ENCODE measurements around the gene SUDS3. TPM values are rescaled to one million over a fixed set of nuclear protein-coding genes. Genes with fewer than 3 reads are reported as not detected.
"Not testable (repeated sequence)": the region's sequence is repeated elsewhere in the genome, so short reads cannot be mapped to it uniquely, and the experiment has no call there.

SUDS3 gene
- polyA plus RNA-seq, 1 donor from 2014 or later, result 67.9 TPM

DNA sequence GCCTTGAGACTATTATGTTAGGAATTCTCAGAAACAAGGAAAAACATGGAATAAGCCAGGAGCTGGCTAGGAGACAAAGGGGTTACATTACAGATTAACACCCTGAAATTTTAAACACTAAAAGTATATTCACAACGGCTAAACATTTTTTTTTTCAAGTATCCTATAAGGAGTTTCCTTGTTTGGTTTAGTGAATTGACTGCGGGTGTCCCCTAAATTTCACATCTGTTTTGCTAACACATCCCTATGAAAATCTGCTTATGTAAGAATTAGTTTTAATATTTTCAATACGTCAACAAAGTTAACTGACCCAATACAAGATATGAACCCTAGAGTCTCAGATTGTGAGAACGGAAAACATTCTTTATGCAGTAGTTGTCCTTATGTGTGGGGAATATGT is 22.6 kb upstream of the SUDS3 start:
- TF ChIP-seq POLR2AphosphoS5 (IDR thresholded peaks at IDR 0.05) (no peak), MXI1 (conservative IDR thresholded peaks at IDR 0.05; ENCODE audit: poor library complexity, severe bottlenecking) (no peak), EZH2 (IDR thresholded peaks at IDR 0.05; ENCODE audit: borderline replicate concordance, insufficient read depth, low read length, poor library complexity, severe bottlenecking) (no peak), RAD21 (conservative IDR thresholded peaks at IDR 0.05) (no peak), CTCF (IDR thresholded peaks at IDR 0.05; ENCODE audit: poor library complexity, severe bottlenecking) (no peak), SMC3 (conservative IDR thresholded peaks at IDR 0.05; ENCODE audit: poor library complexity) (no peak), TAF1 (IDR thresholded peaks at IDR 0.05; ENCODE audit: low read depth) (no peak), EP300 (conservative IDR thresholded peaks at IDR 0.05; ENCODE audit: poor library complexity, severe bottlenecking) (no peak)
- TF ChIP-seq, protein P1, sequence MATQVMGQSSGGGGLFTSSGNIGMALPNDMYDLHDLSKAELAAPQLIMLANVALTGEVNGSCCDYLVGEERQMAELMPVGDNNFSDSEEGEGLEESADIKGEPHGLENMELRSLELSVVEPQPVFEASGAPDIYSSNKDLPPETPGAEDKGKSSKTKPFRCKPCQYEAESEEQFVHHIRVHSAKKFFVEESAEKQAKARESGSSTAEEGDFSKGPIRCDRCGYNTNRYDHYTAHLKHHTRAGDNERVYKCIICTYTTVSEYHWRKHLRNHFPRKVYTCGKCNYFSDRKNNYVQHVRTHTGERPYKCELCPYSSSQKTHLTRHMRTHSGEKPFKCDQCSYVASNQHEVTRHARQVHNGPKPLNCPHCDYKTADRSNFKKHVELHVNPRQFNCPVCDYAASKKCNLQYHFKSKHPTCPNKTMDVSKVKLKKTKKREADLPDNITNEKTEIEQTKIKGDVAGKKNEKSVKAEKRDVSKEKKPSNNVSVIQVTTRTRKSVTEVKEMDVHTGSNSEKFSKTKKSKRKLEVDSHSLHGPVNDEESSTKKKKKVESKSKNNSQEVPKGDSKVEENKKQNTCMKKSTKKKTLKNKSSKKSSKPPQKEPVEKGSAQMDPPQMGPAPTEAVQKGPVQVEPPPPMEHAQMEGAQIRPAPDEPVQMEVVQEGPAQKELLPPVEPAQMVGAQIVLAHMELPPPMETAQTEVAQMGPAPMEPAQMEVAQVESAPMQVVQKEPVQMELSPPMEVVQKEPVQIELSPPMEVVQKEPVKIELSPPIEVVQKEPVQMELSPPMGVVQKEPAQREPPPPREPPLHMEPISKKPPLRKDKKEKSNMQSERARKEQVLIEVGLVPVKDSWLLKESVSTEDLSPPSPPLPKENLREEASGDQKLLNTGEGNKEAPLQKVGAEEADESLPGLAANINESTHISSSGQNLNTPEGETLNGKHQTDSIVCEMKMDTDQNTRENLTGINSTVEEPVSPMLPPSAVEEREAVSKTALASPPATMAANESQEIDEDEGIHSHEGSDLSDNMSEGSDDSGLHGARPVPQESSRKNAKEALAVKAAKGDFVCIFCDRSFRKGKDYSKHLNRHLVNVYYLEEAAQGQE (IDR thresholded peaks at IDR 0.05; ENCODE audit: borderline replicate concordance), result no peak
- H2AFZ ChIP-seq (ENCODE audit: low read depth, low read length), result no peak overlapping the region
- no peaks in the 10 kb centered on the region for H3K27me3 ChIP-seq (ENCODE audit: insufficient read depth, low read depth, low read length)
- no peaks in the 10 kb centered on the region for H3K79me2 ChIP-seq (replicated peaks; ENCODE audit: insufficient read depth, low read length)
- H3K4me3 ChIP-seq (ENCODE audit: low read length), result no peak overlapping the region
- H3K9me3 ChIP-seq (ENCODE audit: low read length), result no peaks in the 10 kb centered on the region
- H4K20me1 ChIP-seq (ENCODE audit: insufficient read depth), result no peaks in the 10 kb centered on the region
- H3K4me2 ChIP-seq (ENCODE audit: low read length), result no peak overlapping the region
- H3K9me2 ChIP-seq (ENCODE audit: insufficient read depth, low read length), result no peaks in the 10 kb centered on the region
- no peaks in the 10 kb centered on the region for H3K36me3 ChIP-seq (ENCODE audit: insufficient read depth, low read length)
- no peak overlapping the region for H3K9ac ChIP-seq (ENCODE audit: low read length)
- no peak overlapping the region for H3K27ac ChIP-seq (ENCODE audit: low read length)
- no peaks in the 10 kb centered on the region for H3F3A ChIP-seq (ENCODE audit: insufficient read depth, low read length, poor library complexity, severe bottlenecking)

DNA sequence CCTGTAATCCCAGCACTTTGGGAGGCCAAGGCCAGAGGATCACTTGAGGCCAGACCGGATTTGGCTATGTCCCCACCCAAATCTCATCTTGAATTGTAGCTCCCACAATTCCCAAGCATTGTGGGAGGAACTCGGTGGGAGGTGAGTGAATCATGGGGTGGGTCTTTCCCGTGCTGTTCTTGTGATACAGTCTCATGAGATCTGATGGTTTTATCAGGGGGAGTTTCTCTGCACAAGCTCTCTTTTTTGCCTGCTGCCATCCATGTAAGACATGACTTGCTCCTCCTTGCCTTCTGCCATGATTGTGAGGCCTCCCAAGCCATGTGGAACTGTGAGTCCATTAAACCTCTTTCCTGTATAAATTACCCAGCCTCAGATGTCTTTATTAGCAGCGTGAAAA is 21.9 kb upstream of the SUDS3 start:
- not testable (repeated sequence) for H3K27me3 ChIP-seq (ENCODE audit: insufficient read depth, low read depth, low read length); H3K4me3 ChIP-seq (ENCODE audit: low read length); H3K4me2 ChIP-seq (ENCODE audit: low read length); H3K36me3 ChIP-seq (ENCODE audit: insufficient read depth, low read length); H2AFZ ChIP-seq (ENCODE audit: low read depth, low read length); H3K9me3 ChIP-seq (ENCODE audit: low read length); H3K27ac ChIP-seq (ENCODE audit: low read length); H3K9ac ChIP-seq (ENCODE audit: low read length); H3K79me2 ChIP-seq (replicated peaks; ENCODE audit: insufficient read depth, low read length); H3F3A ChIP-seq (ENCODE audit: insufficient read depth, low read length, poor library complexity, severe bottlenecking); H4K20me1 ChIP-seq (ENCODE audit: insufficient read depth); H3K9me2 ChIP-seq (ENCODE audit: insufficient read depth, low read length)

DNA sequence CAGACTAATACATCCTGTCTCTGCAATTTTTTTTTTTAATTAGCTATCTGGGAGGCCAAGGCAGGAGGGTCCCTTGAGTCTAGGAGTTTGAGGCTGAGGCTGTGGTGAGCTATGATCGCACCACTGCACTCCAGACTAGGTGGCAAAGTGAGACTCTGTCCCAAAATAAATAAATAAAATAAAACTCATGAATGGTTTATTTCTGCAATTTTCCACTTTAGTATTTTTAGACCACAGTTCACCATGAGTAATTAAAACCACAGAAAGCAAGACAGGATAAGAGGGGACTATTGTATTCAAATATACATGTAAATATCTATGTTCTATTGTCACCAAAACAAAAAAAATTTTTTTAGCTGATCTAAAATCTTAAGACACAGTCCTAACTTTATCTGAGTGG is 21.5 kb upstream of the SUDS3 start:
- no peaks in the 10 kb centered on the region for H4K20me1 ChIP-seq (ENCODE audit: insufficient read depth)
- H3F3A ChIP-seq (ENCODE audit: insufficient read depth, low read length, poor library complexity, severe bottlenecking), result no peaks in the 10 kb centered on the region
- no peaks in the 10 kb centered on the region for H3K36me3 ChIP-seq (ENCODE audit: insufficient read depth, low read length)
- H3K27ac ChIP-seq (ENCODE audit: low read length), result no peak overlapping the region
- no peaks in the 10 kb centered on the region for H3K9me3 ChIP-seq (ENCODE audit: low read length)
- no peak overlapping the region for H3K4me3 ChIP-seq (ENCODE audit: low read length)
- H3K9me2 ChIP-seq (ENCODE audit: insufficient read depth, low read length), result no peaks in the 10 kb centered on the region
- no peak overlapping the region for H3K9ac ChIP-seq (ENCODE audit: low read length)
- no peak for TF ChIP-seq RAD21 (conservative IDR thresholded peaks at IDR 0.05)
- no peak for TF ChIP-seq CTCF (IDR thresholded peaks at IDR 0.05; ENCODE audit: poor library complexity, severe bottlenecking)
- TF ChIP-seq EP300 (conservative IDR thresholded peaks at IDR 0.05; ENCODE audit: poor library complexity, severe bottlenecking), result no peak
- TF ChIP-seq, protein P1 (IDR thresholded peaks at IDR 0.05; ENCODE audit: borderline replicate concordance), result no peak
- TF ChIP-seq EZH2 (IDR thresholded peaks at IDR 0.05; ENCODE audit: borderline replicate concordance, insufficient read depth, low read length, poor library complexity, severe bottlenecking), result no peak
- no peak for TF ChIP-seq TAF1 (IDR thresholded peaks at IDR 0.05; ENCODE audit: low read depth)
- TF ChIP-seq SMC3 (conservative IDR thresholded peaks at IDR 0.05; ENCODE audit: poor library complexity), result no peak
- TF ChIP-seq MXI1 (conservative IDR thresholded peaks at IDR 0.05; ENCODE audit: poor library complexity, severe bottlenecking), result no peak
- no peak overlapping the region for H2AFZ ChIP-seq (ENCODE audit: low read depth, low read length)
- H3K4me2 ChIP-seq (ENCODE audit: low read length), result no peak overlapping the region
- H3K27me3 ChIP-seq (ENCODE audit: insufficient read depth, low read depth, low read length), result no peaks in the 10 kb centered on the region
- no peaks in the 10 kb centered on the region for H3K79me2 ChIP-seq (replicated peaks; ENCODE audit: insufficient read depth, low read length)

Data from neural cell (in vitro differentiated cells).